WTC11 (cell line): Measurements from ENCODE around the gene M1AP. TPM values are rescaled to one million over a fixed set of nuclear protein-coding genes. Genes with fewer than 3 reads are reported as not detected.

Source experiments
- ATAC-seq: fragments of 200-7000 bp; cut with Tn5 transposase; 2 replicates; pipeline ENCODE4 v1.10.0; 2021; ENCODE audit warnings: mild to moderate bottlenecking, moderate library complexity
- CTCF ChIA-PET: fragments of 300-600 bp; sonication (Branson Sonifier 250); formaldehyde crosslinking; loops from one replicate; lab custom pipeline; 2021; ENCODE audit warnings: antibody characterized with exemption; lab: Charles Lee
- POLR2A ChIA-PET: fragments of 350-600 bp; sonication (Branson Sonifier 250); formaldehyde crosslinking; loops from one replicate; lab custom pipeline; 2021; ENCODE audit warnings: antibody characterized with exemption; lab: Charles Lee
- DNase-seq: peaks from one replicate; pipeline ENCODE4 v3.0.0; 2021; ENCODE audit warnings: low spot score
- H3K27ac Mint-ChIP-seq: 2 replicates; pipeline ENCODE4 v1.8.0; 2021; ENCODE audit warnings: mixed read lengths
- H3K27me3 Mint-ChIP-seq: 2 replicates; pipeline ENCODE4 v1.8.0; 2021; ENCODE audit warnings: low read depth, mild to moderate bottlenecking, moderate library complexity, mixed read lengths
- H3K36me3 Mint-ChIP-seq: 2 replicates; pipeline ENCODE4 v1.8.0; 2021; ENCODE audit warnings: mixed read lengths
- H3K4me1 Mint-ChIP-seq: 2 replicates; pipeline ENCODE4 v1.8.0; 2022; ENCODE audit warnings: mixed read lengths
- H3K4me3 Mint-ChIP-seq: 2 replicates; pipeline ENCODE4 v1.8.0; 2021; ENCODE audit warnings: mild to moderate bottlenecking, moderate library complexity, mixed read lengths
- H3K9me3 Mint-ChIP-seq: 2 replicates; pipeline ENCODE4 v1.8.0; 2021; ENCODE audit warnings: mixed read lengths
- CBFB ChIP-seq: sonication (generic); formaldehyde crosslinking; IDR thresholded peaks from 2 replicates; pipeline ENCODE4 v1.8.1; 2022; ENCODE audit warnings: mild to moderate bottlenecking, low read depth, missing genetic modification reagents
- CTCF ChIP-seq: fragments of 200-600 bp; IDR thresholded peaks from 2 replicates; pipeline ENCODE4 v1.8.0; 2022; ENCODE audit warnings: antibody characterized with exemption
- ELF4 ChIP-seq: sonication (generic); formaldehyde crosslinking; IDR thresholded peaks from 2 replicates; pipeline ENCODE4 v1.8.1; 2022; ENCODE audit warnings: low read depth, mild to moderate bottlenecking, moderate library complexity, missing genetic modification reagents
- ESRRA ChIP-seq: sonication (generic); formaldehyde crosslinking; IDR thresholded peaks from 2 replicates; pipeline ENCODE4 v1.8.1; 2022; ENCODE audit warnings: mild to moderate bottlenecking, missing genetic modification reagents, borderline replicate concordance
- ETV6 ChIP-seq: sonication (generic); formaldehyde crosslinking; IDR thresholded peaks from 2 replicates; pipeline ENCODE4 v1.8.1; 2022; ENCODE audit warnings: mild to moderate bottlenecking, missing genetic modification reagents
- FOXP1 ChIP-seq: sonication (generic); formaldehyde crosslinking; IDR thresholded peaks from 2 replicates; pipeline ENCODE4 v1.8.0; 2022; ENCODE audit warnings: missing genetic modification reagents, mild to moderate bottlenecking, moderate library complexity, borderline replicate concordance
- HMGA2 ChIP-seq: fragments of 250-450 bp; sonication (Bioruptor Pico); IDR thresholded peaks from 2 replicates; pipeline ENCODE4 v1.4.0; 2021; ENCODE audit warnings: mild to moderate bottlenecking, moderate library complexity
- MXD4 ChIP-seq: fragments of 250-450 bp; sonication (Bioruptor Pico); IDR thresholded peaks from 2 replicates; pipeline ENCODE4 v1.8.0; 2021; ENCODE audit warnings: mild to moderate bottlenecking, moderate library complexity, borderline replicate concordance
- NFATC4 ChIP-seq: fragments of 250-450 bp; sonication (Bioruptor Pico); IDR thresholded peaks from 2 replicates; pipeline ENCODE4 v1.9.0; 2021; ENCODE audit warnings: mild to moderate bottlenecking
- NFE2L1 ChIP-seq: sonication (generic); formaldehyde crosslinking; IDR thresholded peaks from 2 replicates; pipeline ENCODE4 v1.8.1; 2023; ENCODE audit warnings: missing genetic modification reagents
- NFYB ChIP-seq: sonication (generic); formaldehyde crosslinking; conservative IDR thresholded peaks from 2 replicates; pipeline ENCODE4 v1.8.0; 2022; ENCODE audit warnings: low read depth, missing genetic modification reagents
- NR1H2 ChIP-seq: sonication (generic); formaldehyde crosslinking; IDR thresholded peaks from 2 replicates; pipeline ENCODE4 v1.9.0; 2021; ENCODE audit warnings: mild to moderate bottlenecking, moderate library complexity, missing genetic modification reagents
- NR3C1 ChIP-seq: sonication (generic); formaldehyde crosslinking; conservative IDR thresholded peaks from 2 replicates; pipeline ENCODE4 v1.8.1; 2023; ENCODE audit warnings: low read depth, mild to moderate bottlenecking, missing genetic modification reagents
- PRDM15 ChIP-seq: sonication (generic); formaldehyde crosslinking; IDR thresholded peaks from 2 replicates; pipeline ENCODE4 v1.8.0; 2022; ENCODE audit warnings: missing genetic modification reagents
- PRRX2 ChIP-seq: fragments of 250-450 bp; sonication (Bioruptor Pico); IDR thresholded peaks from 2 replicates; pipeline ENCODE4 v1.8.0; 2021; ENCODE audit warnings: mild to moderate bottlenecking
- SMAD3 ChIP-seq: sonication (generic); formaldehyde crosslinking; IDR thresholded peaks from 2 replicates; pipeline ENCODE4 v1.8.0; 2022; ENCODE audit warnings: missing genetic modification reagents, mild to moderate bottlenecking, borderline replicate concordance
- SMAD4 ChIP-seq: sonication (generic); formaldehyde crosslinking; IDR thresholded peaks from 2 replicates; pipeline ENCODE4 v1.8.0; 2022; ENCODE audit warnings: mild to moderate bottlenecking, missing genetic modification reagents
- TCF7 ChIP-seq: sonication (generic); formaldehyde crosslinking; IDR thresholded peaks from 2 replicates; pipeline ENCODE4 v1.8.0; 2022; ENCODE audit warnings: mild to moderate bottlenecking, low read depth, missing genetic modification reagents, moderate library complexity
- ZNF121 ChIP-seq: sonication (generic); formaldehyde crosslinking; IDR thresholded peaks from 2 replicates; pipeline ENCODE4 v1.8.0; 2023; ENCODE audit warnings: missing genetic modification reagents
- ZNF219 ChIP-seq: sonication (generic); formaldehyde crosslinking; IDR thresholded peaks from 2 replicates; pipeline ENCODE4 v1.8.0; 2023; ENCODE audit warnings: missing genetic modification reagents, mild to moderate bottlenecking, borderline replicate concordance
- total RNA-seq: library from RNA; stranded (reverse); gene quantifications from 3 replicates; pipeline ENCODE4 v1.2.3, GENCODE V29; 2021
- TF ChIP-seq, protein P1 (sequence below): sonication (generic); formaldehyde crosslinking; IDR thresholded peaks from 2 replicates; pipeline ENCODE4 v1.8.1; 2023; ENCODE audit warnings: mild to moderate bottlenecking, missing genetic modification reagents
- TF ChIP-seq, protein P2 (sequence below): sonication (generic); formaldehyde crosslinking; IDR thresholded peaks from 2 replicates; pipeline ENCODE4 v1.8.1; 2023; ENCODE audit warnings: mild to moderate bottlenecking, moderate library complexity, missing genetic modification reagents

M1AP gene
- total RNA-seq, 1 experiment from 2014 or later: 5.9 TPM

- CTCF ChIA-PET: interaction anchor here (0.5 kb wide), 1 partner anchor 50 kb away, joined by 4 read pairs; no protein-coding TSS in a partner anchor
- no peaks in the 10 kb centered on the region; the same call in 1 of the 2 replicates for H3K27me3 Mint-ChIP-seq
- H3K27ac Mint-ChIP-seq: no peak overlapping the region
- no peak for ATAC-seq
- TF ChIP-seq CBFB (CRISPR knock-in tag) (no peak), ETV6 (CRISPR knock-in tag) (no peak), NFYB (CRISPR knock-in tag) (no peak), HMGA2 (no peak), ELF4 (CRISPR knock-in tag) (no peak), PRDM15 (no peak), CTCF (no peak), ESRRA (CRISPR knock-in tag) (no peak), SMAD3 (CRISPR knock-in tag) (no peak), NFE2L1 (CRISPR knock-in tag) (no peak), NFATC4 (CRISPR knock-in tag) (no peak), PRRX2 (CRISPR knock-in tag) (no peak), NR3C1 (CRISPR knock-in tag) (no peak), TCF7 (CRISPR knock-in tag) (no peak), SMAD4 (CRISPR knock-in tag) (no peak), NR1H2 (CRISPR knock-in tag) (no peak)
- TF ChIP-seq, protein P1, sequence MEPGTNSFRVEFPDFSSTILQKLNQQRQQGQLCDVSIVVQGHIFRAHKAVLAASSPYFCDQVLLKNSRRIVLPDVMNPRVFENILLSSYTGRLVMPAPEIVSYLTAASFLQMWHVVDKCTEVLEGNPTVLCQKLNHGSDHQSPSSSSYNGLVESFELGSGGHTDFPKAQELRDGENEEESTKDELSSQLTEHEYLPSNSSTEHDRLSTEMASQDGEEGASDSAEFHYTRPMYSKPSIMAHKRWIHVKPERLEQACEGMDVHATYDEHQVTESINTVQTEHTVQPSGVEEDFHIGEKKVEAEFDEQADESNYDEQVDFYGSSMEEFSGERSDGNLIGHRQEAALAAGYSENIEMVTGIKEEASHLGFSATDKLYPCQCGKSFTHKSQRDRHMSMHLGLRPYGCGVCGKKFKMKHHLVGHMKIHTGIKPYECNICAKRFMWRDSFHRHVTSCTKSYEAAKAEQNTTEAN (CRISPR knock-in tag): no peak
- TF ChIP-seq, protein P2, sequence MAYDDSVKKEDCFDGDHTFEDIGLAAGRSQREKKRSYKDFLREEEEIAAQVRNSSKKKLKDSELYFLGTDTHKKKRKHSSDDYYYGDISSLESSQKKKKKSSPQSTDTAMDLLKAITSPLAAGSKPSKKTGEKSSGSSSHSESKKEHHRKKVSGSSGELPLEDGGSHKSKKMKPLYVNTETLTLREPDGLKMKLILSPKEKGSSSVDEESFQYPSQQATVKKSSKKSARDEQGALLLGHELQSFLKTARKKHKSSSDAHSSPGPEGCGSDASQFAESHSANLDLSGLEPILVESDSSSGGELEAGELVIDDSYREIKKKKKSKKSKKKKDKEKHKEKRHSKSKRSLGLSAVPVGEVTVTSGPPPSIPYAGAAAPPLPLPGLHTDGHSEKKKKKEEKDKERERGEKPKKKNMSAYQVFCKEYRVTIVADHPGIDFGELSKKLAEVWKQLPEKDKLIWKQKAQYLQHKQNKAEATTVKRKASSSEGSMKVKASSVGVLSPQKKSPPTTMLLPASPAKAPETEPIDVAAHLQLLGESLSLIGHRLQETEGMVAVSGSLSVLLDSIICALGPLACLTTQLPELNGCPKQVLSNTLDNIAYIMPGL (CRISPR knock-in tag): no peak
- TF ChIP-seq, all 79 proteins: peak for 0
- H3K9me3 Mint-ChIP-seq: no peaks in the 10 kb centered on the region
- no peak overlapping the region for H3K4me3 Mint-ChIP-seq
- 0 out of 2 replicates have a peak, but pooled peaks cover 4% of the 10 kb centered on the region for H3K36me3 Mint-ChIP-seq
- DNase-seq: no peak
- POLR2A ChIA-PET: no interaction called here
- H3K4me1 Mint-ChIP-seq: no peaks in the 10 kb centered on the region
Observed at GRCh38 chr2:74676331-74676730, 28.2 kb upstream of the M1AP start.

- POLR2A ChIA-PET: no interaction called here
- no peak for TF ChIP-seq ZNF219 (CRISPR knock-in tag)
- TF ChIP-seq NFYB (CRISPR knock-in tag): no peak
- TF ChIP-seq FOXP1: no peak
- no peak for TF ChIP-seq MXD4
- no peak for TF ChIP-seq ZNF121 (CRISPR knock-in tag)
- Mint-ChIP-seq H3K4me3 (no peak overlapping the region), H3K9me3 (no peaks in the 10 kb centered on the region), H3K27me3 (no peaks in the 10 kb centered on the region; the same call in 1 of the 2 replicates), H3K36me3 (0 out of 2 replicates have a peak, but pooled peaks cover 4% of the 10 kb centered on the region), H3K4me1 (no peaks in the 10 kb centered on the region), H3K27ac (no peak overlapping the region)
- peak; percentile 38; the same call in 1 of the 2 replicates for ATAC-seq
- CTCF ChIA-PET: interaction anchor here (0.7 to 1.8 kb wide), 8 partner anchors 10 to 234 kb away, joined by 3 to 4 read pairs (median 3); partner anchors contain the start of genes CCDC142 and SEMA4F
- peak; percentile 35 for DNase-seq
Observed at GRCh38 chr2:74675090-74675489, 27.0 kb upstream of the M1AP start.
